Keratinocyte (primary cell): ENCODE data around the gene S100A10. TPM values are rescaled to one million over a fixed set of nuclear protein-coding genes. Genes with fewer than 3 reads are reported as not detected.

Source experiments
- DNase-seq: peaks from one replicate; pipeline ENCODE4 v3.0.0-alpha.2; 2011; ENCODE audit warnings: low read depth, missing footprints, low spot score
- FAIRE-seq: peaks from 2 replicates; lab custom pipeline; 2011; peaks lifted over from hg19 to GRCh38; lab: Jason Lieb, UNC
- H2AFZ ChIP-seq: 2 replicates; pipeline ENCODE4 v1.6.0; 2012; ENCODE audit warnings: low read length, control low read depth, inconsistent platforms; ENCODE audit not compliant: control insufficient read depth
- H3K27ac ChIP-seq: 2 replicates; pipeline ENCODE4 v1.5.1; 2011; ENCODE audit warnings: low read length; ENCODE audit not compliant: control insufficient read depth, insufficient read depth
- H3K27me3 ChIP-seq: 3 replicates; pipeline ENCODE4 v1.6.0; 2011; ENCODE audit warnings: low read length; ENCODE audit not compliant: control insufficient read depth, insufficient read depth; ENCODE audit errors: extremely low read depth
- H3K36me3 ChIP-seq, 2 experiments: 2 replicates in 1 of 2; 3 replicates in 1 of 2; pipeline ENCODE4 v1.5.1; 2011; ENCODE audit warnings: low read length in 2 of 2, mild to moderate bottlenecking in 1 of 2; ENCODE audit not compliant: control insufficient read depth in 2 of 2, insufficient read depth in 2 of 2; ENCODE audit errors: extremely low read depth in 1 of 2
- H3K4me1 ChIP-seq: 3 replicates; pipeline ENCODE4 v1.5.1; 2011; ENCODE audit warnings: low read length; ENCODE audit not compliant: control insufficient read depth, insufficient read depth; ENCODE audit errors: extremely low read depth
- H3K4me2 ChIP-seq: 3 replicates; pipeline ENCODE4 v1.6.0; 2011; ENCODE audit warnings: low read depth, low read length; ENCODE audit not compliant: control insufficient read depth, insufficient read depth; ENCODE audit errors: extremely low read depth
- H3K4me3 ChIP-seq, 3 experiments: fragments of 200-600 bp in 1 of 3; sonication (generic) in 1 of 3; 2 replicates in 2 of 3; 3 replicates in 1 of 3; pipeline ENCODE4 v1.5.1; 2011 to 2016; ENCODE audit warnings: low read length in 3 of 3, mild to moderate bottlenecking in 3 of 3, control low read depth in 2 of 3, inconsistent platforms in 1 of 3, low read depth in 1 of 3, mixed read lengths in 1 of 3, mixed run types in 1 of 3, moderate library complexity in 1 of 3; ENCODE audit not compliant: control insufficient read depth in 2 of 3, insufficient read depth in 2 of 3; ENCODE audit errors: extremely low read depth in 1 of 3
- H3K79me2 ChIP-seq: 2 replicates; pipeline ENCODE4 v1.6.0; 2012; ENCODE audit warnings: low read length; ENCODE audit not compliant: control insufficient read depth, insufficient read depth
- H3K9ac ChIP-seq: 3 replicates; pipeline ENCODE4 v1.6.0; 2011; ENCODE audit warnings: low read length; ENCODE audit not compliant: control insufficient read depth, insufficient read depth; ENCODE audit errors: extremely low read depth
- H3K9me1 ChIP-seq: 3 replicates; pipeline ENCODE4 v1.6.0; 2011; ENCODE audit warnings: low read length; ENCODE audit not compliant: control insufficient read depth, insufficient read depth; ENCODE audit errors: extremely low read depth
- H3K9me3 ChIP-seq: 2 replicates; pipeline ENCODE4 v1.5.1; 2012; ENCODE audit warnings: low read depth, low read length; ENCODE audit not compliant: control insufficient read depth
- H4K20me1 ChIP-seq: 3 replicates; pipeline ENCODE4 v1.6.0; 2011; ENCODE audit warnings: low read length; ENCODE audit not compliant: control insufficient read depth, insufficient read depth; ENCODE audit errors: extremely low read depth
- EZH2 ChIP-seq: IDR thresholded peaks from one replicate; pipeline ENCODE4 v1.6.1; 2012; ENCODE audit warnings: inconsistent platforms, mild to moderate bottlenecking, low read length, moderate library complexity
- dilution Hi-C: fragments of 300-500 bp; cut with MboI; formaldehyde crosslinking; loops from one replicate; pipeline ENCODE4 v1.7.0; 2020; ENCODE audit warnings: low sequenced_read_pairs; ENCODE audit not compliant: extremely low pct_ligation_motif_present
- polyA plus RNA-seq, 5 experiments: library from polyadenylated mRNA; depleted of rRNA in 3 of 5; stranded (reverse) in 3 of 5; stranded (forward) in 1 of 5; unstranded in 1 of 5; fragments of >200 nt; gene quantifications; 1 replicate in 1 of 5; 2 replicates in 3 of 5; 3 replicates in 1 of 5; pipeline versions ENCODE4 v1.2.1 to v1.2.3, GENCODE V29; 2011 to 2012; ENCODE audit warnings: missing spikeins in 2 of 5, low read depth in 1 of 5, low replicate concordance in 1 of 5
- TF ChIP-seq, protein P1 (sequence below), 3 experiments: IDR thresholded peaks in 1 of 3; conservative IDR thresholded peaks in 1 of 3; optimal IDR thresholded peaks in 1 of 3; 2 replicates in 2 of 3; 3 replicates in 1 of 3; pipeline versions ENCODE3 to v1.5.1; 2011; ENCODE audit warnings: low read length in 3 of 3, mild to moderate bottlenecking in 3 of 3, moderate library complexity in 2 of 3, control low read depth in 1 of 3, inconsistent platforms in 1 of 3; ENCODE audit not compliant: insufficient read depth in 2 of 3; ENCODE audit errors: extremely low read depth in 1 of 3

The S100A10 gene
- polyA plus RNA-seq, 1 donor (not counting 4 experiments of a cell fraction or from before 2014, with no cell fraction given): 1,061 TPM

DNA sequence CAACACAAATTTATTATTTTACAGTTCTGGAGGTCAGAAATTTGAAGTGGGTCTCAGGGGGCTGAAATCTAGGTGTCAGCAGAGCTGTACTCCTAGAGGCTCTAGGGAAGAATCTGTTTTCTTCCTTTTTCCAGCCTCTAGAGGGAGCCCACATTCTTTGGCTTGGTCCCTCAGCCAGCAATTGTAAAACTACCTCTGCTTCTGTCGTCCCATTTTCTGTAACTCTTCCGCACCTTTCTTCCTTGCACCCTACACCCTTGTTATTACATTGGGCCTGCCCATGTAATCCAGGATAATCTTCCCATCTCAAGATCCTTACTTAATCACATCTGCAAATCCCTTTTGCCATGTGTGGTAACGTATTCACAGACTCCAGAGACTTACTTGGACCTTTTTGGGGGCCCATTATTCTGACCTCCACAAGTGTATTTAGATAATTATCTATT lies 59.6 kb downstream of the S100A10 start:
- Histone ChIP-seq H3K9ac (no peak overlapping the region), H3K4me2 (no peak overlapping the region), H3K36me3 (no peaks in the 10 kb centered on the region), H3K27me3 (no peaks in the 10 kb centered on the region), H3K4me3 (no peak overlapping the region), H3K4me1 (peaks cover 7% of the 10 kb centered on the region), H3K79me2 (no peaks in the 10 kb centered on the region), H3K27ac (no peak overlapping the region), H3K9me1 (no peaks in the 10 kb centered on the region), H2AFZ (peak overlapping the region; percentile 17), H4K20me1 (no peaks in the 10 kb centered on the region), H3K9me3 (no peaks in the 10 kb centered on the region)
- FAIRE-seq (peak; percentile 71), DNase-seq (no peak)
- TF ChIP-seq EZH2: no peak
- TF ChIP-seq, protein P1, sequence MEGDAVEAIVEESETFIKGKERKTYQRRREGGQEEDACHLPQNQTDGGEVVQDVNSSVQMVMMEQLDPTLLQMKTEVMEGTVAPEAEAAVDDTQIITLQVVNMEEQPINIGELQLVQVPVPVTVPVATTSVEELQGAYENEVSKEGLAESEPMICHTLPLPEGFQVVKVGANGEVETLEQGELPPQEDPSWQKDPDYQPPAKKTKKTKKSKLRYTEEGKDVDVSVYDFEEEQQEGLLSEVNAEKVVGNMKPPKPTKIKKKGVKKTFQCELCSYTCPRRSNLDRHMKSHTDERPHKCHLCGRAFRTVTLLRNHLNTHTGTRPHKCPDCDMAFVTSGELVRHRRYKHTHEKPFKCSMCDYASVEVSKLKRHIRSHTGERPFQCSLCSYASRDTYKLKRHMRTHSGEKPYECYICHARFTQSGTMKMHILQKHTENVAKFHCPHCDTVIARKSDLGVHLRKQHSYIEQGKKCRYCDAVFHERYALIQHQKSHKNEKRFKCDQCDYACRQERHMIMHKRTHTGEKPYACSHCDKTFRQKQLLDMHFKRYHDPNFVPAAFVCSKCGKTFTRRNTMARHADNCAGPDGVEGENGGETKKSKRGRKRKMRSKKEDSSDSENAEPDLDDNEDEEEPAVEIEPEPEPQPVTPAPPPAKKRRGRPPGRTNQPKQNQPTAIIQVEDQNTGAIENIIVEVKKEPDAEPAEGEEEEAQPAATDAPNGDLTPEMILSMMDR (optimal IDR thresholded peaks at IDR 0.05 in 1 of 3, IDR thresholded peaks at IDR 0.05 in 1 of 3, conservative IDR thresholded peaks at IDR 0.05 in 1 of 3; ENCODE audit: extremely low read depth in 1 of 3, insufficient read depth in 2 of 3, low read length in 3 of 3): peak; percentile 74 to 87 (median 84)
- dilution Hi-C loops: no loop called here

Other genes with a start within 250 kb of the S100A10 start
- 73.7 to 125 TPM (median 75.0 TPM) in 3 replicates for gene MRPL9, start 230.4 kb downstream of the S100A10 start, polyA plus RNA-seq
- 7.1 to 10.4 TPM (median 9.7 TPM) in 3 replicates for gene TDRKH, start 203.4 kb downstream of the S100A10 start, polyA plus RNA-seq
- not detected in 3 replicates for gene LINGO4, start 188.4 kb downstream of the S100A10 start, polyA plus RNA-seq
- 0.05 to 0.13 TPM (median 0.12 TPM) in 3 replicates for gene RORC, start 162.1 kb downstream of the S100A10 start, polyA plus RNA-seq
- 0.05 to 0.08 TPM (median 0.05 TPM) in 3 replicates for gene C2CD4D, start 154.0 kb downstream of the S100A10 start, polyA plus RNA-seq
- gene THEM5, start 140.1 kb downstream of the S100A10 start, polyA plus RNA-seq: 0.18 to 0.61 TPM (median 0.19 TPM) in 3 replicates
- 20.1 to 23.3 TPM (median 20.2 TPM) in 3 replicates for gene THEM4, start 84.3 kb downstream of the S100A10 start, polyA plus RNA-seq
- gene S100A11, start 43.1 kb upstream of the S100A10 start, polyA plus RNA-seq: 3,230 to 4,658 TPM (median 4,125 TPM) in 3 replicates
- 0.08 TPM in 1 of 3 replicates, not detected in the others for gene TCHHL1, start 95.2 kb upstream of the S100A10 start, polyA plus RNA-seq
- 0.07 to 0.25 TPM (median 0.14 TPM) in 3 replicates for gene TCHH, start 121.6 kb upstream of the S100A10 start, polyA plus RNA-seq
- 0.37 to 0.64 TPM (median 0.42 TPM) in 3 replicates for gene RPTN, start 165.4 kb upstream of the S100A10 start, polyA plus RNA-seq
- gene HRNR, start 230.3 kb upstream of the S100A10 start, polyA plus RNA-seq: 0.03 to 0.09 TPM (median 0.06 TPM) in 3 replicates